Neural progenitor cell (in vitro differentiated cells): Measurements from ENCODE around the gene TRIM50.

Experiments
- EZH2 ChIP-seq: fragments of 200-600 bp; sonication (generic); IDR thresholded peaks from 2 replicates; pipeline ENCODE4 v1.6.1; 2017; ENCODE audit warnings: antibody characterized with exemption, mild to moderate bottlenecking, moderate library complexity
- TF ChIP-seq, protein P1 (sequence below): fragments of 200-600 bp; sonication (generic); IDR thresholded peaks from 2 replicates; pipeline ENCODE4 v1.5.1; 2017; ENCODE audit warnings: antibody characterized with exemption, mild to moderate bottlenecking

DNA sequence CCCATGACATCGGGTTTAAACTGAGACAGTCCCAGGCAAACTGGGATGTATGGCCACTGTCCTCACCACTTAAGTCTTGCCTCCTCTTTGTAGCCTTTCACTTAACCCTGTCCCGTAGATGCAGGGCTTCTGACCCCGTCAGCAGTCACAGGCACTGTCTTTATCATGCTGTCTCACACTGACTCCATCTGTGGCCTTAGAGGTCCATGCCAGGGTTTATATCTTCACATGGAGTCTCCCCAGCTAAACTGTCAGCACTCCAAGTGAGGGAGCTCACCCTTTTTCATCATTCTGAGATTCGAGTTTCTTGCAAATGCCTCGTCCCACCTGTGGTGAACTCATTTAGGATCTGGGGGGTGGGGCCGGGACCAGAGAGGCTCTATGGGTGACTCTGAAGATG, 2.9 kb upstream of the TRIM50 start:
- TF ChIP-seq, protein P1, sequence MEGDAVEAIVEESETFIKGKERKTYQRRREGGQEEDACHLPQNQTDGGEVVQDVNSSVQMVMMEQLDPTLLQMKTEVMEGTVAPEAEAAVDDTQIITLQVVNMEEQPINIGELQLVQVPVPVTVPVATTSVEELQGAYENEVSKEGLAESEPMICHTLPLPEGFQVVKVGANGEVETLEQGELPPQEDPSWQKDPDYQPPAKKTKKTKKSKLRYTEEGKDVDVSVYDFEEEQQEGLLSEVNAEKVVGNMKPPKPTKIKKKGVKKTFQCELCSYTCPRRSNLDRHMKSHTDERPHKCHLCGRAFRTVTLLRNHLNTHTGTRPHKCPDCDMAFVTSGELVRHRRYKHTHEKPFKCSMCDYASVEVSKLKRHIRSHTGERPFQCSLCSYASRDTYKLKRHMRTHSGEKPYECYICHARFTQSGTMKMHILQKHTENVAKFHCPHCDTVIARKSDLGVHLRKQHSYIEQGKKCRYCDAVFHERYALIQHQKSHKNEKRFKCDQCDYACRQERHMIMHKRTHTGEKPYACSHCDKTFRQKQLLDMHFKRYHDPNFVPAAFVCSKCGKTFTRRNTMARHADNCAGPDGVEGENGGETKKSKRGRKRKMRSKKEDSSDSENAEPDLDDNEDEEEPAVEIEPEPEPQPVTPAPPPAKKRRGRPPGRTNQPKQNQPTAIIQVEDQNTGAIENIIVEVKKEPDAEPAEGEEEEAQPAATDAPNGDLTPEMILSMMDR: no peak
- TF ChIP-seq EZH2: no peak
